Activated gamma-delta T cell (primary cell): ENCODE data around the gene ZIC1.

Experiments used
- DNase-seq: peaks from one replicate; lab custom pipeline; 2025; lab: John Stamatoyannopoulos, UW

Gene ZIC1

DNA sequence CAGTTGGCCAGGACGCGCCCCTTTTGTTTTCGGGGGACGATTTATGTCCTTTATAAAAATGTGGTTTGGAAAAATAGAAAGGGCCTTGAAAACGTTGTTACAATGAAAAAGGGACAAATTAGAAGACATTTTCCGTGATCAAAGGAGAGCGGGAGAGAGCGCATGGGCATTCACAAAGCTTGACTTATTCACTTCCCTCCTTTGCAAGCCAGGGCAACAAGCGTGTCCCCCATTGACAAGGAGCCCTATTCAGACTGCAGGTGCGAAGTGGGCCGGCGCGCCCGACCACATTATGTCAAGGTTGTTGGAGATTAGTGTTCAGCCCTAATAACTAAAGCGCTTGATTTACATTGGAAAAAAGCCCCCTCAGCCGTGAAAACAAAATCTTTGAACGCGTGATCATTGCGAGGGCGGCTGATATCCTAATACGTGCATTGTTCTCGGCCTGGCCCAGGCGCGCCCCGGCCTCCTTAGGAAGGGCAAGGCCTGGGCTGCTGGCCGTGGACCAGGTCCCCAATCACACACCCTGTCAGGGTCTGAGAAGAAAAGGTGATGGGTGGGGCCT lies 28.7 kb upstream of the ZIC1 start:
- DNase-seq: no peak

DNA sequence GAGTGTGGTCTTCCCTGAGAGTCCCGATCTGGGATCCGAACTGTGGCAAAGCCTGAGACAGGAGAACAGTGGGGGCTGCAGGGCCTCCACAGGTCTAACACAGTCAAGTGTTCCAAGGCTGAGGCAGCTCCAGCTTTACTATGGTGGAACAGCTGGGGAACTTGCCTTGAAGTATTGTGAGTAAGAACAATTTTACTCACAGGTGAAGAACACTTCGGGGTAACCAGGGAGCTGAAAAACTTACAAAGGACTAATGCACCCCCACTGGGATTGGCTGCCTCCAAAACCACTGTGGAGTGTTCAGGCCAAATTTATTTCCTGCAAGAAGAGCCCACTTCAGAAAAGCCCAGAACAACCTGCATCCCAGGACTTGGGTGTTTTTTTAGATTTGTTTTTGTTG lies 28.2 kb upstream of the ZIC1 start:
- no peak for DNase-seq

DNA sequence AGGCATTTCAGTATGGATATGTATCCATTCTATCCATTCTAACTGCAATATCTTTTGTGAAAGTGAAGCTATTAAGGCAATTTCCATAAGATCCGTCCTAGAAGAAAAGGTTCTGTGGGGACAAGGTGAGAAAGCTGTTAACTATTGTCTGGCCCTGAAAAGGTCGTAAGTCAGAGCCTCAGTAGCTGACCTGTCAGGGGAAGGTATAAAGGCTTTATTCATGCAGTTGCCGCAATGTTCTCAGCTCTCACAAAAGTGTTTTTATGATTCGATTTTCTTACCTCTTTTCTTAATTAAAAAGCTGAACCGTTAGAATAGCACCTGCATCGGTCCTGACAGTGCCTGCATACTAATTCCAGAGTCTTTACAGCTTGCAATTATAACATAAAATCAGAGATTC lies 27.6 kb upstream of the ZIC1 start:
- no peak for DNase-seq

DNA sequence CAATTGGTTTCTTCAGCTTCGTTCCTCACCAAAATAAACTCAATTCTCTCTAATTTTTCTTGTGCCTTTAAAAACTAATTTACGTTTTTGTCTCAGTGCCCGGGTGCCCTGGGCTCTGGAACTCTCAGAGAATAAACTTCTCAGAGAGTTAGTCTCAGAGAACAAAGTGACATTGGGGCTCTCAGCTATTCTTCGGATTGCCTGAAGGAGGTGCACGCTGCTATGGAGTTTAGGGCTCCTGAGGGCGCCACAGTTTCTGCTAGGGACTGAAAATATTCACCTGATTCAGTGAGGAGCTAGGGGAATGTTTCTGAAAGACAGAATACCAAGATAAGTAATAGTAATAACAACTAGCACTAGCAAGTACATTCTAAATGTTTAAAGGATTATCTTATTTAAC lies 25.5 kb upstream of the ZIC1 start:
- DNase-seq: no peak

DNA sequence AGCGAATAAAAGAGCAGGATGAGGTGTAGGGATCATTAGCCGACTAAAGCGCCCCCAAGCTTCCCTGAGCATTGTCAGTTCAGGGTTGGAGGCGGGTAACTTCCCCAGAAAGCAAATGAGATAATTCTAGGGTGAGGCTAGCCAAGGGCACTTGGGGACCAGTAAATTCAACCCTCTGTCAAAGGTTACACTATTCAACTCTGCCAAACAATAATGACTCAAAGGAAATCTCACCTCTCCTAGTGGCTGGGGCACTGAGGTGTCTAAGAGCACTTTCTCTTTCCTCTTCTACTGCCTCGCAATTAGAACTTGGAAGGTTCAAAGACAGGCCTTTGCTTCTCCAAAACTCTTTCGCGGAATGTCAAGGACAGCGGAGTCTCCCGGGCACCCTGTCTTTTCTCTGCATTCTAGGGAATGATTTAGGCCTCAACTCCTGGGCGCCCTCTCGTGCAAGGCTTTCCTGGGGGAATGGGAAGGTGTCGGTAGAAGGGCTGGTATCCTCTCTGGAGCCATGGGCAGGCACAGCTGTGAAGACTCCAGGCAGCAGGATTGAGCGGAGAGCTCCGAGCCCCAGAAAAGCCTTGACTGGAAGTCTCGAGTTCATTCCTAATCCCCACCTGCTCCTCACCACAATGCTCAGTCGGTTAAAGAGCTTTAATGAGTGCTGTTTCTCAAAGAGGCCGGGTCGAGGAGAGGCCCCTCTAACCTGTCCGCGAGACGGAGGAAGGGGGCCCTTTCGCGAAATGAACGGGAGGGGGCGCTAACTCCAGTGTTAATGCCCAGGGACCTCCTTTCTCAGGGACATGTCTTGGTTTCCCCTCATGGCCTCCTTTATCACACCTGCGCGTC lies 24.7 kb upstream of the ZIC1 start:
- no peak for DNase-seq

DNA sequence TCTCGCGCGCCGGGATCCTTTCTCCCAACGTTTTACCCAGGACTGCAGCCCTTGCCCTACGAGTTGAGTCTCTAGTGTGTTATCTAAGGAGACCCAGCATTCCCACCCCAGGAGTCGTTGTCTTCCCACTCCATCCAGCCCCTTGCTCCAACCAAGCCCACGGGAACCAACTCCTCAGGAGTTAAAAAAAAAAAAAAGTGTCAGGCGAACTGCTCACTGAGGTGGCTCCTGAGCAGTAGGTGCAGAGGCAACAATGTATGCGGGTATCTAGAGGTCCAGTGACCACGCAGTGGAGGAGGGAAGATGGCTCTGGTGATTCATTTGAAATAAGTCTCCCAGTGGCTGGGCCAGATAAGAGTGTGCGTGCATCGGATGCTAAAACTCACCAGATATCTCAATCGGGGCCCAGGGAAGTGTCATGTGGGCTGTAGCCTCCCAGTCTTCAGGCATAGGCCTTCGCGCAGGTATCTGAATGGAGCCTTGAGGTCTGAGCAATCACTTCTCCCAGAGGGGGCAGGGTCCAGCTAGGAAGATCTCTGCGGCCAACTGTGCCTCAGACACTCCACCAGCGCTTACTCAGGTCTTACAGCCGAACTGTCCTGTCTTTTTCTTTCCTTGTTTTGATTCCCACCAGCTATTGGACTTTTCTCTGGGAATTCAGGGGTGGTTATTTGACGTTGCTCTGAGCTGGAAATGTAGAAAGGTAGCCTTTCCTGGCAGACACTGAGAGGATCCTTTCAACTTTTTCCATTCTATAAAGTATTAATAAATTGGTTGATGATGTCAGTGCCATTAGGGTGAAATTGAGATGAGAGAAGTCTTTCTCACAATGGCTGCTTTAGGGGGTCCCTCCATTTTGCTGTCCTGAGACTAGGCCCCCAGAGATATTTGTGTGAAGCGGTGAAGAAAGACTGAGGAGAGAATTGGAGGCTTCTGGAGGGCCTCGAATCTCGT lies 23.8 kb upstream of the ZIC1 start:
- no peak for DNase-seq

DNA sequence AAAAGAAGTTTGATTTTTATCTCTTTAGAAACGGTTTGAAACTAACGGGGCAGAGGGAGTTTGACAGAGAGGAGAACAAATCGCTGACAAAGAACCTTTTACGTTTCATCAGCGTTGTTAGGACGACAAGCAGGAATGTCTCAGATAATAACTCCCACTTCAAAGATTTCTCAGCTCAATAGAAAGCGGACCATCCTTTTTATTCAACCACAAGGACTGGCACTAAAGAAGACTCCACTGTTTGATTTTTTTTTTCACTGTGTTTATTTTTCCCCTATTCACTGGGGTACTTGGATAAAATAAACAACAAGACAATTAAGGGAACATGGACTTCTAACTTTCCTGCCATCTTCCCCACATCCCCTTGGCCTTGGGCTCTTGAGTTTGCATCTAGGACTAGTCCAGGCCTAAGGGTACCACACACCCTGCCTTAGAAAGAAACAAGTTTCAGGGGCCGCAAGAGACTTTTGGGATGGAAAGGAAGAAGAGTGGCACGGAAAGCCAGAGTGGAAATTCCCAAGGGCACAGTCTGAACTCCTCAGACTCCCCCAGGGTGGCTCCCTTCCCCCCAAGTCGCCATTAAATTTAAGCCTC lies 21.8 kb upstream of the ZIC1 start:
- no peak for DNase-seq

DNA sequence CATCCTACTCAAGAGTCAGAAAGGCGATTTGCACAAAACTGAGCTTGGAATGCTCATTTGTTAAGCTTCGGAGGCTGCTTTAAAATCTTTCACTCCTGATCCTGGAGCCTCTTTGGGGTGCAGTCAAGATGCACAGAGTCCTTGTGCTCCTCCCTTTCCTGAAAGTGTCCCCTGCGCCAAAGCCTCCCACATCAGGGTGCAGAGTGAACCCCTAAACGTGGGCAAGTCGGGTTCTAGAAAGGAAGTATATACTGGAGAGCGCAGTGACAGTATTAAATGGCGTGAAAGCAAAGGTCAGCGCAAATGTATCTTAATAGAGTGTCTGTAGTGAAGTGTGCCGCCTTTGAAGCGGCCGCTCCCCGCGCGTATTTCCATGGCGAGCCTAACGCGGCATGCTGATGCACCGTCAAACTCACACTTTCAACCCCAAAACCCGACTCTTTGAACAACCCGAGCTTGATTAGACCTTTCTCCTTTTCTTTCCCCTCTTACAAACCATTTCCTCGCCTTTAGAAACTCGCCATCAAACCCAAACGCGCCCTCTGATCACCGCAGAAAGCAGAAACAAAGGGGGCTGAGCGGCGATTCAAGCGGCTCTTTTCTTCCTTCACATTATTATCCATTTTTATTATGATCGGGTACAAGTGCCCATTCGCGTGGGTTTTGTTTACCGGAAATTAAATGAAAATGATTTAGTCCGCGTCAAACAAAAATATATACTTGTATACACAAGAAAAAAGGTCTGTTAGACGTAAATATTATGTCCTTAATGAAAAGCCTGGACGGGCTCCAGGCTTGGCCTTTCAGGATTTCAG lies 21.1 kb upstream of the ZIC1 start:
- DNase-seq: no peak

DNA sequence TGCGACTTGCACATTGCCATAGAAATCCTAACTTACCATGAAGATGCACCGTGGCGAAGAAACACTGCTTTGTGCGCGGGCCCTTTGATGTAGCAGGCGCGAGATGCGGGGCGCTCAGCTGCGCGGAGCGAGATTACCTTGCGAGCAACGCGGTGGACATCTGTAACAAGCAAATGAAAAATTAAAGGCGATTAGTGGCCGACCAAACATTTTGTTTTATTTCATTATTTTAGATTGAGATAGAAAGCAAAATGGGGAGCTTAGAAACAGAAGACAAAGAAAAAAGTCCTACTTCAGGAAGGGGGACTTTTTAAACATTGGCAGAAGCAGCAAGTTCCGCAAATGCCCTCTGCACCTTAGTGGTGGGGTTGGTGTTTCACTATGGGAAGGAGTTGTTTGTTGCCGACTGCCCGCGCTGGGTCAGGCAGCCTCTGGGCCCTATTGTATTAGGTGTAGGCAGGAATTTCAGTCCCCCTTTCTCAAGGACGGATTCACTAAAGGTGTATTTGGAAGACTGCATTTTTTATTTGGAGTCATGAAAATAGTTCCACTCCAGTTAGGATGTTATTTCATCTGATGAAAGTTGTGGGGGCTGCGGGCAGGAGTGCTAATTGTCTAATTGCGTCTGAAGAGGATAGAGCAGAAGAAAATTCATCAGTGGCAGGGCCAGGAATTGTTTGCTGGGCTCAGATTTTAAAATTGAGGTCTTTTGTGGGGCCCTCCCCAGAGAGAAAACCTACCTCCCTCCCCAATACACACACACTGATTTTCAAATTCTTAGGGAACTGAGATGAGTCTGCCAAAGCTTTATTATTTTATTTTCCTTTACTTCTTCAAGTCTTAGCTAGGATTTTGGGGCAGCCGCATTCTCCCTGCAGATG lies 20.2 kb upstream of the ZIC1 start:
- DNase-seq: no peak

DNA sequence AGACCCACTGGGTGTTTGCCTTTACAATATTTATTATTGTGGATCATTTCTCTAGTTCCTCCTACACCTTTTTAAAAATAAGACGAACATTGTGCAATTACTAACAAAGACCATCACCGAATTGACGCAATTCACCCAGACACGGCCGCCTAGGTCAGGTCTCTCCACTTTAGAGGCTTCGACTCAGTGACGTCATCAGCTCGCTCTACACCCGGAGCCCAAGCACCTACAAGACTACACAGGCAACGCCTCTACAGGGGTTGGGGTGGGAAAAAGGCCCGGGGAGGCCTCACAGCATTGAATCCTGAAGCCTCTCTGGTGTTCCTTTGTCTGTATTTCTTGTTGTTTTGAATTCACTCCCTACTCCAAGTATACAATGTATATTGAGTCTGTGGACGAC lies 19.4 kb upstream of the ZIC1 start:
- no peak for DNase-seq

DNA sequence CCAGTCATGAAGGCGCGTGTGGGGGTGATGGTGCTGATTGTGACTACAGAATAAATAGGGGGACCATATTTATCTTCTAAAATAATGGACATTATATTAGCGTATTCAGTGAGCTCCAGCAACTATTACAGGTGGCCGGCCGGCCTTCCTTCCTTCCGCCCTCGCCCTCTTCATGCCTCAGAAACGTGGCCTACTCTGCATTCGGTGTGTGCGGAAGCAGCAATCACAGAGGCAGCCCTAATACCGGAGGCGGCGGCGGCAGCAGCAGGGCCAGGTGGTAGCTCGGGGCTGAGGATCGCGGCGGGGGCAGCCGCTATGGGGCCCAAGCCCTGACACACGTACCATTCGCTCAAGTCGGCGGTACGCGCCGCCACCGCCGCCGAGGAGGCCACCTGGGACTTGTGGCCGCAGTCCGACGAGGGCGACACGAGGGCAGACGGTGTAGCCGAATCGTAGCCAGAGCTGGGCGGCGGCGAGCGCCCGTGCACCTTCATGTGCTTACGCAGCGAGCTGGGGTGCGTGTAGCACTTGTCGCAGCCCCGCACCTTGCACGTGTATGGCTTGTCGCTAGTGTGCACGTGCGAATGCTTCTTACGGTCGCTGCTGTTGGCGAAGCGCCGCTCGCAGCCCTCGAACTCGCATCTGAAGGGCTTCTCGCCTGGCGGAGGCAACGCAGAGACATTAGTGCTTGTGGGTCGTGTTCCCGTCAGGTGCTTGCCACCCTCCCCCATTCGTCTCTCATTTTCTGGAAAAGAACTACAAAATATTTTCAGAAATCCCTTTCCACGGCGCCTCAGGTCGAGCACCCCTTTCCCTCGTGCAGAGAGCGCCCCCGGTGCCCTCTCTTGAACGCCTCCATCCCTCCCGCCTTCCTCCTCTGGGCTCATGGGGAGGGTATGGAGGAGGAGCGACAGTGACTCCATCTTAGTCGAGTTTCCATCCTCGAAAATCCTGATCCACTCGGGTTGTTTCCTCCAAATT lies 18.3 kb upstream of the ZIC1 start:
- no peak for DNase-seq

DNA sequence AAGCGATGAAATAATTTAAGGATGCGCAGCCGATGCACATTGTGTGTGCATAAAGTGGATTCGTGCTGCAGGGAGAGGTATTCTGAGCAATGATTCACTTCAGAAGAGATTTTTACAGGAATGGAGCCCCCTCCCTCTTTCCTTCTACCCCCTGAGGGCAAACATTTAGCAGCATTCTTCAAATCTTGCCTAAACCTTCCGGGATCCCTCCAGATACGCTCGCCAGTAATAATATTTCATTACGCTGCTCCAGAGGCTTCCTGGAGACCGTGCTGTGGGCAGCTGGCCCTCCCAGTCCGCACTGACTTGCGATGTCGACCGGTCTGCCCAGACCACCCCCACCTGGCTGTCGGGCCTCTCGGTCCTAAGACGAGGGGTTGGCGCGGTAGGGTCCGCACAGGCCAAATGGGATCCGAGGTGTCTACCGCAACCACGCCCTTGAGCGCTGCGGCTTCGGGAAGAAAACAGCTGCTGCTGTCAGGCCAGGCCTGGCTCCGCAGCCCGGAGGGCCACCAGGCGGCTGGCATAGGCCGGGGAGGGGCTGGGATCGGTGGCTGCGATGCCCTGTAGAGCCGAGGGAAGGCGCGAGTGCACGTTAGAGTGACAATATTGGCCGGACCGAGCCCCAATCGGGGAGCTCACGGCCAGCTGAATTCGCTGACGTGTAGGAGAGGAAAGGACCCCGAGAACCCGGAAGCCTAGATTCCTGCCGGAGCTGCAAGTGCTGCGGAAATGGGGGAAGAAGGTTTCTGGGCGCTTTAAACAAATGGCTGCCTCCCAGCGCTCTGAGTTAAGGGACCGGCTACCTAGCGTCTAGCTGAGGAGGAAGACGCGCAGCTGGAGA lies 17.2 kb upstream of the ZIC1 start:
- DNase-seq: no peak

DNA sequence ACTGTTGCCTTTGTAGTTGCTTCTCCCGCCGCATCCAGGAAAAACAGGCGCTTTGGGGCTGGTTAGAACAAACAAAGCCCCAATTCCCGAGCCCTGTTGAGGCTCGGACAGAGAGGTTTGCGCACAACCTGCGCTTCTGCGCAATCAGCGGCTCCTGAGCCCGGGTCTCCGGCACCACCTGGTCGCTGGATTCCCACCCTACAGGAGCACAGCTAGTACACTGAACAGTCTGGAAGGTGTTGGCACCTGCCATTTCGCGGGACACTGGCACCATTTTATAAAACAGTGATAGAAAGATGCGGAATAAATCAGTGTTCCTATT lies 16.6 kb upstream of the ZIC1 start:
- DNase-seq: no peak

DNA sequence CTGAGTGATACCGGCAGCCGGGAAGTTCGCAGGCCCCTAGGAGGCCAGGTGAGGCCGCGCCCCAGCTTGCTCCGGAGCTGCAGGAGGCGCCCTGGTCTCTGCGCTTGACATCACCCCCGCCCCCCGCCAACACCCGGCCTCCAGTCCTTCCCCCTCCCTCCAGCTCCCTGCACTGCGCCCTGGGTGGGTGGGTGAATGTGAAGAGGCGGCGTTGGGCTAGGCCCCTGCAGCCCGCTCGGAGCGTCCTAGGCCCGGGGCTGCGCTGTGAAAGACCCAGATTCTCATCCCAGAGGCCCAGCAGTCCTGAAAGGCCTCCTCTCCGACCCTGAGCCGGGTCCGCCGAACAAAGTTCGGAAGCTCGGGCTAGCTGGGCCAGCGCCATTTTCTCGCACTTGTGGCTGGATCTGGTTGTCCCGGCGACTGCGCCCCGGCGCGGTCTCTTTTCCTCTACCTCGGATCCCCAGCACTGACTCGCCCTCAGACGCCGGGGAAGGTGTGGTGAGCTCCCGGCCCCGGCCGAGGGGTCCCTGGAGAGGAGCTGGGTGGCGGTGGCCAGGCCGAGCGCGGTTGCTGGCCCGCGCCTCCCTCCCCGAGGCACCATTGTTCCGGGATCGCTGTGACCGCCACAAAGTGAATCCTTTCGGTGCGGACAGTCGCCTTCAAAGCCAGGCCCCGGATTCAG lies 15.8 kb upstream of the ZIC1 start:
- DNase-seq: no peak

DNA sequence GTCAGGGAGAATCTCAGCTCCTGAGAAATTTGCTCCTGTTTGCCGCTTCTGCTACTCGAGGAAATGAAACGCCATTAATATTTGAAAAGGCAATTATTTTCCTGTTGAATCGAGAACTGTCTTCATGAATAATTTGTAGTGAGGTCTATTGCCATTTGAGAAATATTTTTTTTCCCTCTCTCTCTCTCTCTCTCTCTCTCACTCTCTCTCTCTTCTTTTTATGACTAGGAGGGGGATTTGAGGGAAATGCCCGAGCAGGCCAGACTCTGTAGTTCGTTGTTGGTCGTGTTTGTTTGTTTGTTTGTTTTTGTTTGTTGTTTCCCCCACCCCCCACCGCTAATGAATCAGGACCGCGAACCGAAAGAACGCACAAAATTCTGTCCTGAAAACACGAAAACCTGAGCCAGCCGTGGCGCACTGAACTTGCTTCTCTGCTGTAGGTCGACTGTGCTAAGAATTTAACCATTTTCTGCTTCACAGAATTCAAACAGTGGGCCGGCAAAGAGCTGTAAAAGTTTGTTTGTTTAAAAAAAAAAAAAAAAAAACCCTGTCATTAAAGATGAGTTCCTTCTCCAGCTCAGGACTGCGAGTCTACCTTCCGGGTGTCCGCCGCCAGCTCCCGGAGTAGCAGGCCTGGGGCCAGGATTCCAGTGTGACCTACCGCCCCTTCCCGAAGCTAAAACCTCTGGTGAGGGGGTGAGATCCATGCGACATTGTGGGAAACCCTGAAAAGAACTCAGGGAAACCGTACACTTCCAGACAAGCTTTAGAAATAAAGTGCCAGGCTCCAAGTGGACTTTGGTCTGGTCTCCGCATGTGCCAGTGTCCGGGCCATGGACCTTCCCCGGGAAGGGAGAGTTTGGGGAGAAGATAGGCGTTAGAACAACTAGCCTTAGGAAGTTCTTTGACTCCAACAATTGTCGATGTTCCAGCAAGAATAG lies 15.0 kb upstream of the ZIC1 start:
- no peak for DNase-seq

DNA sequence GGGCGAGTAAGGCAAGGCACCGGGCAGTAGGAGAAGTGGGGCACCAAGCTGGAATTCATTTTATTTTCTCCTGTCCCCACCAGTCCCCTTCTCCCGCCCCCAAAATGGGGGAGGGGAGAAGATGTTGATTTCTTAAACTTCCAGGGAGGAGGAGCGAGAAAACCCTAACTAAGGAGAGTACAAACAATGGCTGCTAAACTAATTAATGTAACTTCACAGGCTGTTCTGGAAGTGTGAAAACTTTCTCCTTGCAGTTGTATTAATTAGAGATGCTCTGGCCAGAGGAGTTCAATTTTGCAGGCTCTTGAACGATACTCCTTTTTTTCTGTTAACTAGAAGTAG lies 14.3 kb upstream of the ZIC1 start:
- no peak for DNase-seq
